ENCODE data around the gene MYO5A.
A peak's percentile ranks its signal among the peaks of the same experiment; 100 is the strongest.
"Not testable (repeated sequence)": the region's sequence is repeated elsewhere in the genome, so short reads cannot be mapped to it uniquely, and the experiment has no call there.

MYO5A gene

GRCh38 chr15:52528564-52529340 lies at the start of gene MYO5A:
Gene MYO5A, minus strand, starts transcription at chr15:52528880. Its CDS starts 74 bp downstream, at chr15:52528806.
- in situ Hi-C loops (cut with MboI; ENCODE audit: low sequenced_read_pairs, unreplicated experiment) = no loop called here
- TF ChIP-seq CTCF (IDR thresholded peaks at IDR 0.05; ENCODE audit: borderline replicate concordance, control extremely low read depth, extremely low read depth, insufficient read depth, missing control alignments) = peak; percentile 33

GRCh38 chr15:52576692-52577091 lies 48.0 kb upstream of the MYO5A start:
- in situ Hi-C loops (cut with MboI; ENCODE audit: low sequenced_read_pairs, unreplicated experiment) = no loop called here
- no peak for TF ChIP-seq CTCF (IDR thresholded peaks at IDR 0.05; ENCODE audit: borderline replicate concordance, control extremely low read depth, extremely low read depth, insufficient read depth, missing control alignments)
- DNase-seq (ENCODE audit: low spot score) = no peak

More at GRCh38 chr15:52528564-52529340, at the start of gene MYO5A:
- peak; percentile 88 for DNase-seq (ENCODE audit: low spot score)

GRCh38 chr15:52575573-52575972 lies 46.9 kb upstream of the MYO5A start:
- DNase-seq (ENCODE audit: low spot score); in situ Hi-C loops (cut with MboI; ENCODE audit: low sequenced_read_pairs, unreplicated experiment): not testable (repeated sequence)

GRCh38 chr15:52575072-52575471 lies 46.4 kb upstream of the MYO5A start:
- no peak for TF ChIP-seq CTCF (IDR thresholded peaks at IDR 0.05; ENCODE audit: borderline replicate concordance, control extremely low read depth, extremely low read depth, insufficient read depth, missing control alignments)
- no peak for DNase-seq (ENCODE audit: low spot score)
- in situ Hi-C loops (cut with MboI; ENCODE audit: low sequenced_read_pairs, unreplicated experiment) = no loop called here

- in situ Hi-C loops (cut with MboI; ENCODE audit: low sequenced_read_pairs, unreplicated experiment); DNase-seq (ENCODE audit: low spot score): not testable (repeated sequence)
These were observed 45.9 kb upstream of the MYO5A start for GRCh38 chr15:52574623-52575022.

- TF ChIP-seq CTCF (IDR thresholded peaks at IDR 0.05; ENCODE audit: borderline replicate concordance, control extremely low read depth, extremely low read depth, insufficient read depth, missing control alignments) = peak; percentile 19
- peak; percentile 91 for DNase-seq (ENCODE audit: low spot score)
- in situ Hi-C loops (cut with MboI; ENCODE audit: low sequenced_read_pairs, unreplicated experiment) = no loop called here
These were observed 40.2 kb upstream of the MYO5A start, which contains the start of gene ARPP19 for GRCh38 chr15:52568601-52569585. Gene ARPP19, minus strand, starts transcription at chr15:52569030. Its CDS starts 138 bp downstream, at chr15:52568892.

- in situ Hi-C loops (cut with MboI; ENCODE audit: low sequenced_read_pairs, unreplicated experiment) = no loop called here
These were observed 39.4 kb upstream of the MYO5A start for GRCh38 chr15:52567871-52568600.

More at GRCh38 chr15:52567871-52568600, 39.4 kb upstream of the MYO5A start:
- no peak for TF ChIP-seq CTCF (IDR thresholded peaks at IDR 0.05; ENCODE audit: borderline replicate concordance, control extremely low read depth, extremely low read depth, insufficient read depth, missing control alignments)
- DNase-seq (ENCODE audit: low spot score) = no peak
